Ascending aorta (tissue), 2 donors: ENCODE results near the gene TMEM59L. TPM values are rescaled to one million over a fixed set of nuclear protein-coding genes. Genes with fewer than 3 reads are reported as not detected.
"Not testable (repeated sequence)": the region's sequence is repeated elsewhere in the genome, so short reads cannot be mapped to it uniquely, and the experiment has no call there.

ENCODE experiments used
- DNase-seq, 2 donors: peaks; one replicate each; pipeline ENCODE4 v3.0.0-alpha.2; 2019; ENCODE audit warnings: low spot score in 2 of 2
- H3K27ac ChIP-seq, 2 donors: fragments of 200-600 bp; sonication (generic); one replicate each; pipeline ENCODE4 v1.5.1; 2016 to 2017; ENCODE audit warnings: mild to moderate bottlenecking in 1 of 2
- H3K27me3 ChIP-seq: fragments of 200-600 bp; sonication (generic); one replicate; pipeline ENCODE4 v1.5.1; 2017
- H3K36me3 ChIP-seq, 2 donors: fragments of 200-600 bp; sonication (generic); one replicate each; pipeline ENCODE4 v1.5.1; 2016
- H3K4me1 ChIP-seq, 2 donors: fragments of 200-600 bp; sonication (generic); one replicate each; pipeline ENCODE4 v1.5.1; 2016 to 2017; ENCODE audit warnings: mild to moderate bottlenecking in 1 of 2
- H3K4me3 ChIP-seq, 2 donors: fragments of 200-600 bp; sonication (generic); one replicate each; pipeline ENCODE4 v1.5.1; 2016 to 2017; ENCODE audit warnings: mild to moderate bottlenecking in 1 of 2
- H3K9me3 ChIP-seq, 2 donors: fragments of 200-600 bp; sonication (generic); one replicate each; pipeline ENCODE4 v1.5.1; 2016
- CTCF ChIP-seq, 3 experiments: fragments of 200-600 bp in 2 of 3; fragments of 450-650 bp in 1 of 3; sonication (generic) in 2 of 3; IDR thresholded peaks; one replicate each; pipeline ENCODE4 v1.5.1; 2016 to 2019; ENCODE audit warnings: antibody characterized with exemption in 3 of 3, mild to moderate bottlenecking in 1 of 3, moderate library complexity in 1 of 3
- intact Hi-C: fragments of 100-400 bp; cut with DNase I; formaldehyde crosslinking; loops from one replicate; pipeline ENCODE4 v1.15.1; 2023
- total RNA-seq: library from RNA; depleted of rRNA; stranded (reverse); fragments of >200 nt; gene quantifications from one replicate; pipeline ENCODE4 v1.1.0, GENCODE V29; 2016

TMEM59L gene
- total RNA-seq, 1 donor from 2014 or later = not detected

- H3K27me3 ChIP-seq = peaks cover 3% of the 10 kb centered on the region
- TF ChIP-seq CTCF (IDR thresholded peaks at IDR 0.05) = no peak
- no peaks in the 10 kb centered on the region for H3K9me3 ChIP-seq
- intact Hi-C loops = loop anchor here (2.0 kb wide), 2 partner anchors 77 to 253 kb away; no protein-coding TSS in a partner anchor
- no peak for DNase-seq
- no peak overlapping the region for H3K27ac ChIP-seq
- H3K4me3 ChIP-seq = no peak overlapping the region
- H3K4me1 ChIP-seq = peaks cover 6 to 14% of the 10 kb centered on the region in 2 donors
- H3K36me3 ChIP-seq = peaks cover 5 to 7% of the 10 kb centered on the region in 2 donors
Measured at GRCh38 chr19:18595475-18595874, 17.2 kb upstream of the TMEM59L start.

- no peak for TF ChIP-seq CTCF (IDR thresholded peaks at IDR 0.05)
Measured at GRCh38 chr19:18596752-18597157, 15.9 kb upstream of the TMEM59L start.

GRCh38 chr19:18597809-18598660, 14.6 kb upstream of the TMEM59L start:
- H3K4me1 ChIP-seq = peaks cover 6 to 14% of the 10 kb centered on the region in 2 donors
- no peak for DNase-seq
- TF ChIP-seq CTCF (IDR thresholded peaks at IDR 0.05) = no peak
- no peak overlapping the region for H3K4me3 ChIP-seq
- H3K9me3 ChIP-seq = no peaks in the 10 kb centered on the region
- no peaks in the 10 kb centered on the region for H3K36me3 ChIP-seq
- peaks cover 3% of the 10 kb centered on the region for H3K27me3 ChIP-seq
- intact Hi-C loops = no loop called here
- no peak overlapping the region for H3K27ac ChIP-seq

More at GRCh38 chr19:18596752-18597157, 15.9 kb upstream of the TMEM59L start:
- no peak overlapping the region for H3K4me3 ChIP-seq
- intact Hi-C loops = no loop called here
- DNase-seq = no peak
- H3K4me1 ChIP-seq = peaks cover 6 to 14% of the 10 kb centered on the region in 2 donors
- H3K27me3 ChIP-seq = peaks cover 3% of the 10 kb centered on the region
- no peak overlapping the region for H3K27ac ChIP-seq
- H3K36me3 ChIP-seq = no peaks in the 10 kb centered on the region
- H3K9me3 ChIP-seq = no peaks in the 10 kb centered on the region

- H3K9me3 ChIP-seq = no peaks in the 10 kb centered on the region
- no peaks in the 10 kb centered on the region for H3K36me3 ChIP-seq
- H3K27ac ChIP-seq = no peak overlapping the region
- no peak for DNase-seq
- peaks cover 9 to 13% of the 10 kb centered on the region in 2 donors for H3K4me1 ChIP-seq
- peaks cover 12% of the 10 kb centered on the region for H3K27me3 ChIP-seq
- intact Hi-C loops = no loop called here
- H3K4me3 ChIP-seq = no peak overlapping the region
- TF ChIP-seq CTCF (IDR thresholded peaks at IDR 0.05) = no peak
Measured at GRCh38 chr19:18599485-18599884, 13.2 kb upstream of the TMEM59L start.

- H3K9me3 ChIP-seq, DNase-seq, H3K27ac ChIP-seq, H3K4me1 ChIP-seq, H3K36me3 ChIP-seq, H3K4me3 ChIP-seq, intact Hi-C loops: not testable (repeated sequence)
- peaks cover 19% of the 10 kb centered on the region for H3K27me3 ChIP-seq
Measured at GRCh38 chr19:18600692-18601397, 11.8 kb upstream of the TMEM59L start.

GRCh38 chr19:18601875-18602274, 10.8 kb upstream of the TMEM59L start:
- Histone ChIP-seq H3K4me3 (no peak overlapping the region), H3K4me1 (peaks cover 6 to 12% of the 10 kb centered on the region in 2 donors), H3K27me3 (peaks cover 23% of the 10 kb centered on the region), H3K27ac (no peak overlapping the region), H3K36me3 (no peaks in the 10 kb centered on the region), H3K9me3 (no peaks in the 10 kb centered on the region)
- intact Hi-C loops = no loop called here
- no peak for TF ChIP-seq CTCF (IDR thresholded peaks at IDR 0.05)
- DNase-seq = no peak
